ENCODE results near the gene RP9. TPM values are rescaled to one million over a fixed set of nuclear protein-coding genes. Genes with fewer than 3 reads are reported as not detected.

Gene RP9
- total and polyA plus RNA-seq, 2 of the 13 experiments (the other 11 are each of a cell fraction or from before 2014, with no cell fraction given) = 14.2 to 18.6 TPM

DNA sequence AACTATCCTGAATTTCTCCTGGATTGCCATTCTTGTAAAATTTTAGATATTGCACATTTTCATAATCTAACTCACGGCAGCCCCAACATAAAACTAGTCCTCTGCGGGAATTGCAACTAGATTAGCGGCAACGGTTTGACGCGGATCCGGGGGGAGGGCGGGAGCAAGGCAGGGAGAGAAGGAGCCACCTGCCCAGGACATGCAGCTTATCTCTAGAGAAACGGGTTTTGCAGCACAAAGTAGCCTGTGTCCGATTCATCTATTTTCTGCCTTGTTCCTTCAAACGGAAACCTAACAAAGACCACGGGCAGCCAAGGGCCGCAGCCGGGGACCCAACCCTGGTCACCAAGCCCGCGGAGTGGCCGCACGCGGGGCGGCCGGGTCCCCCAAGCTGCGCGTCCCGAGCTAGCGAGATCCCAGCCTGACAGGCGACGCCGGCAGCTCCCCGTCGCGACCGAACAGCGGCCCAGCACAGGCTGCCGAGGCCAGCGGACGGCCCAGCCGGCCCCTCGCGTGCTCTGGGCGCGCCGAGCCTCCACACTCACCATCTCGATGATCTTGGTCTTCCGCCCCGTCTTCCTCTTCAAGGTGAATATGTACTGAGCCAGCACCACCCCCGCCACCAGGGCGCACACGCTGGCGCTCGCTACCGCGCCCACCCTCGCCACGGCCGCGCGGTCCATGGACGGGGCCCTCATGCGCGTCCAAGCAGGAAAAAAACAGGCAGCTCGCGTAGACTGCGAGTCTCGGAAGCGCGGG, 47.0 kb downstream of the RP9 start, which contains the start of gene NT5C3A (continued):
- TF ChIP-seq, protein P1, sequence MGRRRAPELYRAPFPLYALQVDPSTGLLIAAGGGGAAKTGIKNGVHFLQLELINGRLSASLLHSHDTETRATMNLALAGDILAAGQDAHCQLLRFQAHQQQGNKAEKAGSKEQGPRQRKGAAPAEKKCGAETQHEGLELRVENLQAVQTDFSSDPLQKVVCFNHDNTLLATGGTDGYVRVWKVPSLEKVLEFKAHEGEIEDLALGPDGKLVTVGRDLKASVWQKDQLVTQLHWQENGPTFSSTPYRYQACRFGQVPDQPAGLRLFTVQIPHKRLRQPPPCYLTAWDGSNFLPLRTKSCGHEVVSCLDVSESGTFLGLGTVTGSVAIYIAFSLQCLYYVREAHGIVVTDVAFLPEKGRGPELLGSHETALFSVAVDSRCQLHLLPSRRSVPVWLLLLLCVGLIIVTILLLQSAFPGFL (CRISPR knock-in tag; IDR thresholded peaks at IDR 0.05) = no peak
- no peak for TF ChIP-seq HOXA7 (CRISPR knock-in tag; IDR thresholded peaks at IDR 0.05)
- no peak for TF ChIP-seq ZNF619 (CRISPR knock-in tag; IDR thresholded peaks at IDR 0.05)
- TF ChIP-seq, protein P2, sequence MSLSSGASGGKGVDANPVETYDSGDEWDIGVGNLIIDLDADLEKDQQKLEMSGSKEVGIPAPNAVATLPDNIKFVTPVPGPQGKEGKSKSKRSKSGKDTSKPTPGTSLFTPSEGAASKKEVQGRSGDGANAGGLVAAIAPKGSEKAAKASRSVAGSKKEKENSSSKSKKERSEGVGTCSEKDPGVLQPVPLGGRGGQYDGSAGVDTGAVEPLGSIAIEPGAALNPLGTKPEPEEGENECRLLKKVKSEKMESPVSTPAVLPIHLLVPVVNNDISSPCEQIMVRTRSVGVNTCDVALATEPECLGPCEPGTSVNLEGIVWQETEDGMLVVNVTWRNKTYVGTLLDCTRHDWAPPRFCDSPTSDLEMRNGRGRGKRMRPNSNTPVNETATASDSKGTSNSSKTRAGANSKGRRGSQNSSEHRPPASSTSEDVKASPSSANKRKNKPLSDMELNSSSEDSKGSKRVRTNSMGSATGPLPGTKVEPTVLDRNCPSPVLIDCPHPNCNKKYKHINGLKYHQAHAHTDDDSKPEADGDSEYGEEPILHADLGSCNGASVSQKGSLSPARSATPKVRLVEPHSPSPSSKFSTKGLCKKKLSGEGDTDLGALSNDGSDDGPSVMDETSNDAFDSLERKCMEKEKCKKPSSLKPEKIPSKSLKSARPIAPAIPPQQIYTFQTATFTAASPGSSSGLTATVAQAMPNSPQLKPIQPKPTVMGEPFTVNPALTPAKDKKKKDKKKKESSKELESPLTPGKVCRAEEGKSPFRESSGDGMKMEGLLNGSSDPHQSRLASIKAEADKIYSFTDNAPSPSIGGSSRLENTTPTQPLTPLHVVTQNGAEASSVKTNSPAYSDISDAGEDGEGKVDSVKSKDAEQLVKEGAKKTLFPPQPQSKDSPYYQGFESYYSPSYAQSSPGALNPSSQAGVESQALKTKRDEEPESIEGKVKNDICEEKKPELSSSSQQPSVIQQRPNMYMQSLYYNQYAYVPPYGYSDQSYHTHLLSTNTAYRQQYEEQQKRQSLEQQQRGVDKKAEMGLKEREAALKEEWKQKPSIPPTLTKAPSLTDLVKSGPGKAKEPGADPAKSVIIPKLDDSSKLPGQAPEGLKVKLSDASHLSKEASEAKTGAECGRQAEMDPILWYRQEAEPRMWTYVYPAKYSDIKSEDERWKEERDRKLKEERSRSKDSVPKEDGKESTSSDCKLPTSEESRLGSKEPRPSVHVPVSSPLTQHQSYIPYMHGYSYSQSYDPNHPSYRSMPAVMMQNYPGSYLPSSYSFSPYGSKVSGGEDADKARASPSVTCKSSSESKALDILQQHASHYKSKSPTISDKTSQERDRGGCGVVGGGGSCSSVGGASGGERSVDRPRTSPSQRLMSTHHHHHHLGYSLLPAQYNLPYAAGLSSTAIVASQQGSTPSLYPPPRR (CRISPR knock-in tag; IDR thresholded peaks at IDR 0.05; ENCODE audit: borderline replicate concordance) = no peak
- TF ChIP-seq NFIB (CRISPR knock-in tag; IDR thresholded peaks at IDR 0.05; ENCODE audit: borderline replicate concordance) = no peak
- TF ChIP-seq, protein P3, sequence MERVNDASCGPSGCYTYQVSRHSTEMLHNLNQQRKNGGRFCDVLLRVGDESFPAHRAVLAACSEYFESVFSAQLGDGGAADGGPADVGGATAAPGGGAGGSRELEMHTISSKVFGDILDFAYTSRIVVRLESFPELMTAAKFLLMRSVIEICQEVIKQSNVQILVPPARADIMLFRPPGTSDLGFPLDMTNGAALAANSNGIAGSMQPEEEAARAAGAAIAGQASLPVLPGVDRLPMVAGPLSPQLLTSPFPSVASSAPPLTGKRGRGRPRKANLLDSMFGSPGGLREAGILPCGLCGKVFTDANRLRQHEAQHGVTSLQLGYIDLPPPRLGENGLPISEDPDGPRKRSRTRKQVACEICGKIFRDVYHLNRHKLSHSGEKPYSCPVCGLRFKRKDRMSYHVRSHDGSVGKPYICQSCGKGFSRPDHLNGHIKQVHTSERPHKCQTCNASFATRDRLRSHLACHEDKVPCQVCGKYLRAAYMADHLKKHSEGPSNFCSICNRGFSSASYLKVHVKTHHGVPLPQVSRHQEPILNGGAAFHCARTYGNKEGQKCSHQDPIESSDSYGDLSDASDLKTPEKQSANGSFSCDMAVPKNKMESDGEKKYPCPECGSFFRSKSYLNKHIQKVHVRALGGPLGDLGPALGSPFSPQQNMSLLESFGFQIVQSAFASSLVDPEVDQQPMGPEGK (CRISPR knock-in tag; IDR thresholded peaks at IDR 0.05) = peak; percentile 36; the same call in 1 of the 2 replicates
- TF ChIP-seq ELF1 (CRISPR knock-in tag; IDR thresholded peaks at IDR 0.05) = no peak
- no peak for TF ChIP-seq SMC3 (IDR thresholded peaks at IDR 0.05; ENCODE audit: low read length)
- no peak for TF ChIP-seq MXI1 (IDR thresholded peaks at IDR 0.05; ENCODE audit: borderline replicate concordance, low read depth, low read length)
- no peak for TF ChIP-seq MEIS1 (CRISPR knock-in tag; IDR thresholded peaks at IDR 0.05; ENCODE audit: borderline replicate concordance)
- no peak for TF ChIP-seq ZNF143 (CRISPR knock-in tag; IDR thresholded peaks at IDR 0.05)
- TF ChIP-seq ZNF264 (CRISPR knock-in tag; IDR thresholded peaks at IDR 0.05) = no peak
- TF ChIP-seq ATF7-NPFF (CRISPR knock-in tag; IDR thresholded peaks at IDR 0.05; ENCODE audit: low read depth) = no peak
- no peak for TF ChIP-seq KLF13 (CRISPR knock-in tag; IDR thresholded peaks at IDR 0.05)
- TF ChIP-seq, protein P4, sequence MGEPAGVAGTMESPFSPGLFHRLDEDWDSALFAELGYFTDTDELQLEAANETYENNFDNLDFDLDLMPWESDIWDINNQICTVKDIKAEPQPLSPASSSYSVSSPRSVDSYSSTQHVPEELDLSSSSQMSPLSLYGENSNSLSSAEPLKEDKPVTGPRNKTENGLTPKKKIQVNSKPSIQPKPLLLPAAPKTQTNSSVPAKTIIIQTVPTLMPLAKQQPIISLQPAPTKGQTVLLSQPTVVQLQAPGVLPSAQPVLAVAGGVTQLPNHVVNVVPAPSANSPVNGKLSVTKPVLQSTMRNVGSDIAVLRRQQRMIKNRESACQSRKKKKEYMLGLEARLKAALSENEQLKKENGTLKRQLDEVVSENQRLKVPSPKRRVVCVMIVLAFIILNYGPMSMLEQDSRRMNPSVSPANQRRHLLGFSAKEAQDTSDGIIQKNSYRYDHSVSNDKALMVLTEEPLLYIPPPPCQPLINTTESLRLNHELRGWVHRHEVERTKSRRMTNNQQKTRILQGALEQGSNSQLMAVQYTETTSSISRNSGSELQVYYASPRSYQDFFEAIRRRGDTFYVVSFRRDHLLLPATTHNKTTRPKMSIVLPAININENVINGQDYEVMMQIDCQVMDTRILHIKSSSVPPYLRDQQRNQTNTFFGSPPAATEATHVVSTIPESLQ (CRISPR knock-in tag; conservative IDR thresholded peaks at IDR 0.05) = no peak; the same call in 1 of the 2 replicates
- no peak for TF ChIP-seq KDM1A (CRISPR knock-in tag; IDR thresholded peaks at IDR 0.05)
- TF ChIP-seq, protein P5, sequence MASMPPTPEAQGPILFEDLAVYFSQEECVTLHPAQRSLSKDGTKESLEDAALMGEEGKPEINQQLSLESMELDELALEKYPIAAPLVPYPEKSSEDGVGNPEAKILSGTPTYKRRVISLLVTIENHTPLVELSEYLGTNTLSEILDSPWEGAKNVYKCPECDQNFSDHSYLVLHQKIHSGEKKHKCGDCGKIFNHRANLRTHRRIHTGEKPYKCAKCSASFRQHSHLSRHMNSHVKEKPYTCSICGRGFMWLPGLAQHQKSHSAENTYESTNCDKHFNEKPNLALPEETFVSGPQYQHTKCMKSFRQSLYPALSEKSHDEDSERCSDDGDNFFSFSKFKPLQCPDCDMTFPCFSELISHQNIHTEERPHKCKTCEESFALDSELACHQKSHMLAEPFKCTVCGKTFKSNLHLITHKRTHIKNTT (CRISPR knock-in tag; IDR thresholded peaks at IDR 0.05) = no peak
- no peak for TF ChIP-seq ZBTB1 (CRISPR knock-in tag; IDR thresholded peaks at IDR 0.05; ENCODE audit: borderline replicate concordance)
- TF ChIP-seq PRPF4 (IDR thresholded peaks at IDR 0.05; ENCODE audit: low read depth, low read length, poor library complexity, severe bottlenecking) = no peak
